A549 treated with AZD2906 at 1 μM for 4 hours (cell line): ENCODE measurements around the gene ZNF93. TPM values are rescaled to one million over a fixed set of nuclear protein-coding genes. Genes with fewer than 3 reads are reported as not detected.

Experiments used
- total RNA-seq: library from RNA; stranded (reverse); fragments of 200-300 nt; extraction: Qiagen RNA extraction; gene quantifications from 5 replicates; pipeline ENCODE4 v1.2.3, GENCODE V29; 2022

Gene ZNF93
- total RNA-seq: not detected in 5 replicates

GRCh38 chr19:19900729-19901444 lies at the start of gene ZNF93:
Gene ZNF93 (plus strand): TSS chr19:19900946. CDS start chr19:19901089, 143 bp downstream.

DNA sequence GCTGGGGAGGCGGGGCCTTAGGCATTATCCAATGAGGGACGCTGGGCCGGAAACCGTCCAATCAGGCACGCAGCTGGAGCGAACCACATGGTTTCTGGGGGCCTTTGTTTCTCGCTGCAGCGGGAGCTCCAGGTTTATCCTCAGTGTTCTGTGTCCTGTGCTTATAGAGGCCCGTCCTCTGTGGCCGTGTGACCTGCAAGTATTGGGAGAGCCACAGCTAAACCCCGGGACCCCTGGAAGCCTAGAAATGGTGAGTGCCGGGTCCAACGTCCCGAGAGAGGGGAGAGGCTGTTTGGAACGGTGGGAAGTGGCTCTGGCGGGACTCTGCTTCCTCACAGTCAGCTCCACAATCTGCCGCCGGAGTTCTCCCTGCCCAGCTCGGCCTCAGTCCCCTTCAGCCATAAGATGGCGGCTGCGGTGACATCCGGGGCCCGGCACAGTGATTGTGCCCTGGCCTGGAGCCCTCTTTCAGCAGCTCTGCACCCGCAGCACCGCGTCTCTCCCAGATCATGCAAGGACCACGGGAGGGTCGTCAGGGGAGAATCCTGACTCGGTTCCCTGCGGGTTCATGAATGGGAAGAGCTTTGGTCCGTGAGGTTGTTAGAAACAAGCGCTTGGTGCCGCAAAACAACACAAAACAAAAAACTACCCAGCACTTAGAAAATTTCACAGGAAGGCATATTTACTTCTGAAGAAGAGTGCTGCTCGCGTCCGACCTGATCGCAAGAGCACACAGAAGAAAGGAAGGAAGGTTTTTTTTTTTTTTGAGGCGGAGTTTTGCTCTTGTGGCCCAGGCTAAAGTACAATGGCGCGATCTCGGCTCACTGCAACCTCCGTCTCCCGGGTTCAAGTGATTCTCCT lies 34.8 kb upstream of the ZNF93 start, which contains the start of gene ZNF253:
Gene ZNF253, plus strand, starts transcription at position 133 of the 861 bp plus-strand sequence. Its CDS starts 115 bp downstream, at position 248.

Other genes starting within 250 kb of the ZNF93 start
- gene ATP13A1, start 237.3 kb upstream of the ZNF93 start, total RNA-seq: 24.3 to 34.7 TPM (median 32.8 TPM) in 5 replicates
- 3.0 to 5.7 TPM (median 3.8 TPM) in 5 replicates for gene ZNF101, start 232.1 kb upstream of the ZNF93 start, total RNA-seq
- 1.7 to 2.6 TPM (median 1.9 TPM) in 5 replicates for gene ZNF14, start 167.8 kb upstream of the ZNF93 start, total RNA-seq
- 0.12 to 0.39 TPM (median 0.15 TPM) in 5 replicates for gene ZNF506, start 79.2 kb upstream of the ZNF93 start, total RNA-seq
- 0.03 TPM in 1 of 5 replicates, not detected in the others for gene ZNF253, start 35.1 kb upstream of the ZNF93 start, total RNA-seq
- gene ZNF682, start 138.6 kb downstream of the ZNF93 start, total RNA-seq: not detected in 5 replicates
- gene ZNF90, start 177.1 kb downstream of the ZNF93 start, total RNA-seq: not detected in 5 replicates